Placental pericyte (primary cell): ENCODE data around the gene ALG13. TPM values are rescaled to one million over a fixed set of nuclear protein-coding genes. Genes with fewer than 3 reads are reported as not detected.

Experiments used
- small RNA-seq: library from RNA; depleted of rRNA; stranded (forward); fragments of <200 nt; gene quantifications from one replicate; pipeline ENCODE3, GENCODE V24; 2012; ENCODE audit warnings: low replicate concordance
- total RNA-seq: library from RNA; depleted of rRNA; stranded (reverse); fragments of >200 nt; gene quantifications from 2 replicates; pipeline ENCODE4 v1.2.3, GENCODE V29; 2012

Gene ALG13
- total RNA-seq = 37.7 and 58.0 TPM in 2 replicates

DNA sequence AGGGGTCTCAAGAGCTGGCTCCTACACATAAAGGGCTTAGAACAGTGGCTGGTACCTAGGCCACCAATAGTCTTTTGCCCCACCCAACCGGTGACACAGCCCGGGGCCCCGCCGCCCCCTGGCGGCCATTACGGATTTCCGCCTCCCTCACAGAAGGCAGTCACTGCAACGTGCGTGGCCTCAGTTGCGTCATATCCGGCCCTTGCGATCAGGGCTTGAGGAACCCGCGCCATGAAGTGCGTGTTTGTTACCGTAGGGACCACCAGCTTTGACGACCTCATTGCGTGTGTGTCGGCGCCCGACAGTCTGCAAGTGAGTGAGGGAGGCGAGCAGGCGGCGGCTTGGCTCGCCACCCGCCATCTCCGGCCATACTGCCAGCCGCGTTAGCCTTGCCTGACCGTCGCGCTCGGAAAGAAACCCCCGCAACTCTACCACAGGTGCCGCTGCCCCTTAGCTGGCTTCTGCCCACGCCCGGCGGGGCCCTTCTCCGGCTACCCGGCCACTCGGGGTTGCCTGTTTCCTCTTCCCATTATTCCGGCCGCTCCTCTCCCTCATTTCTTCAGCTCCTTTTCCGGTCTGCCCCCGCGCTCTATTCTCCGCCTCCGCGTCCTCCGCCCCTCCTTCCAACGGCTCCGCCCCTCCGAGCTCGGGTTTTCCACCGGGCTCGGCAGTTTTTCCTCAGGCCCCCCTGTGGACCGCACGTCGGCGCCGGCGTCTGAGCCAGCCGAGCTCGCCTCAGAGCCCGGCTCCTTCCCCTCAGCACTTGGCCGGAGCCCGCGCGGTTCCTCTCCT is at the start of gene ALG13:
Gene ALG13, plus strand, starts transcription at position 183 of the 792 bp plus-strand sequence. Its CDS starts 49 bp downstream, at position 232.

Small RNAs within 50 kb of the gene (small RNA-seq; reads per million reads assigned to genes)
- not detected for gene RNA5SP512

Other genes with a start within 250 kb of the ALG13 start
- 0.22 and 0.57 TPM in 2 replicates for gene SERTM2, start 169.5 kb upstream of the ALG13 start, total RNA-seq
- not detected in 2 replicates for gene TRPC5OS, start 195.0 kb downstream of the ALG13 start, total RNA-seq